ENCODE measurements around the gene PPIF.
A peak's percentile ranks its signal among the peaks of the same experiment; 100 is the strongest.

Gene PPIF

DNA sequence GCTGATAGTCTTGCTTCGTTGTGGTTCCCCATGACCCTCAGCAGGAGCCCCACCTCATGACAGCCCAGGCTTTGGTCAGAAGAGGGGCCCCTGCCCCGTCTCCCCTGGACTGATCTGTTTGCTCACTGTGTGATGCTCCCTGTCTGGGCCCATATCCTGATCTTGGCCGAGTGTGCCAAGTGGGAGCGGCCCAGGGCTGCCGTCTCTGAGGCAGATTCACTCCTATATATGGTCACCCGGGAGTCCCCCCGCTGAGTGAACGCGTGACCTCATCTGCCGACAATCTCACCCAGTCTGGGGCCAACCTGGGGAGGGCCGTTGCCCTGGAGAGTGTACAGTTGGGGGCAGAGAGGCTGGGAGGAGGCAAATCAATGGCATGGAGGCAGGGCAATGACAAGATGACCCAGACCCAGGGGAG, 34.5 kb downstream of the PPIF start:
- ChIA-PET CTCF (interaction anchor here (1.3 kb wide), 1 partner anchor 86 kb away, joined by 6 read pairs; no protein-coding TSS in a partner anchor), POLR2A (no interaction called here)
- peak; percentile 58 for DNase-seq (ENCODE audit: extremely low spot score)
- TF ChIP-seq ELF4 (IDR thresholded peaks at IDR 0.05) (no peak), TARDBP (IDR thresholded peaks at IDR 0.05) (no peak), FOXK2 (IDR thresholded peaks at IDR 0.05) (no peak), SP1 (IDR thresholded peaks at IDR 0.05) (no peak), NFRKB (IDR thresholded peaks at IDR 0.05) (no peak), ZNF384 (IDR thresholded peaks at IDR 0.05) (no peak), CTBP1 (IDR thresholded peaks at IDR 0.05; ENCODE audit: borderline replicate concordance) (no peak), SUZ12 (IDR thresholded peaks at IDR 0.05) (no peak), FOXM1 (IDR thresholded peaks at IDR 0.05; ENCODE audit: borderline replicate concordance) (no peak), BHLHE40 (IDR thresholded peaks at IDR 0.05; ENCODE audit: borderline replicate concordance) (no peak), LEF1 (IDR thresholded peaks at IDR 0.05; ENCODE audit: borderline replicate concordance) (no peak), FOXA1 (IDR thresholded peaks at IDR 0.05) (no peak)
- TF ChIP-seq, protein P1, sequence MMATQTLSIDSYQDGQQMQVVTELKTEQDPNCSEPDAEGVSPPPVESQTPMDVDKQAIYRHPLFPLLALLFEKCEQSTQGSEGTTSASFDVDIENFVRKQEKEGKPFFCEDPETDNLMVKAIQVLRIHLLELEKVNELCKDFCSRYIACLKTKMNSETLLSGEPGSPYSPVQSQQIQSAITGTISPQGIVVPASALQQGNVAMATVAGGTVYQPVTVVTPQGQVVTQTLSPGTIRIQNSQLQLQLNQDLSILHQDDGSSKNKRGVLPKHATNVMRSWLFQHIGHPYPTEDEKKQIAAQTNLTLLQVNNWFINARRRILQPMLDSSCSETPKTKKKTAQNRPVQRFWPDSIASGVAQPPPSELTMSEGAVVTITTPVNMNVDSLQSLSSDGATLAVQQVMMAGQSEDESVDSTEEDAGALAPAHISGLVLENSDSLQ (IDR thresholded peaks at IDR 0.05): no peak

DNA sequence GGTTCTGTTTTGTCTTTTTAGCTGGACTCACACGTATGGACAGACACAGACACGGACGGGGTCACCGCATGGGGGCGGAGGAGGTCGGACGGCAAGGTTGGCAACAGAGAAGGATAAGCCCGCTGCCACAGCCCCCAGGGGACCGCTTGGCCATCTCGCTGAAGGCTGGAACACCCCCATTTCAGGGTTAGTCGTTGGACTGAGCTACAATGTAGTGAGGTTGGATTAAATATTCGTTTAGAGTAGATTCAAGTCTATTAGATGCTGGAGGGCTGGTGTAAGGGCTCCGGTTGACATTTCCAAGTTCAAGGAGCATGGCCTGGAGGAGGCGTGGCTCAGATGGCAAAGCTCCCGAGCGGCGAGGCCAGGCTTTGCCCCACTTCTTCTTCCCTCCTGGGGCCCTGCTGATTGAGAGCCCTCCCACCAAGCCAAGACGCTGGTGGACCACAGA, 35.2 kb downstream of the PPIF start:
- ChIA-PET CTCF (interaction anchor here (1.3 kb wide), 1 partner anchor 85 kb away, joined by 6 read pairs; no protein-coding TSS in a partner anchor), POLR2A (no interaction called here)
- no peak for TF ChIP-seq ELF4 (IDR thresholded peaks at IDR 0.05)
- no peak for TF ChIP-seq TARDBP (IDR thresholded peaks at IDR 0.05)
- TF ChIP-seq LEF1 (IDR thresholded peaks at IDR 0.05; ENCODE audit: borderline replicate concordance): no peak
- no peak for TF ChIP-seq SUZ12 (IDR thresholded peaks at IDR 0.05)
- TF ChIP-seq, protein P1 (IDR thresholded peaks at IDR 0.05): no peak
- no peak for TF ChIP-seq FOXM1 (IDR thresholded peaks at IDR 0.05; ENCODE audit: borderline replicate concordance)
- no peak for TF ChIP-seq FOXA1 (IDR thresholded peaks at IDR 0.05)
- no peak for TF ChIP-seq HDGF (IDR thresholded peaks at IDR 0.05; ENCODE audit: borderline replicate concordance)
- TF ChIP-seq FOXK2 (IDR thresholded peaks at IDR 0.05): no peak
- no peak for TF ChIP-seq CTBP1 (IDR thresholded peaks at IDR 0.05; ENCODE audit: borderline replicate concordance)
- no peak for TF ChIP-seq BHLHE40 (IDR thresholded peaks at IDR 0.05; ENCODE audit: borderline replicate concordance)
- TF ChIP-seq ARNT (IDR thresholded peaks at IDR 0.05): no peak
- TF ChIP-seq ZNF384 (IDR thresholded peaks at IDR 0.05): no peak
- TF ChIP-seq L3MBTL2 (conservative IDR thresholded peaks at IDR 0.05): no peak
- TF ChIP-seq NFRKB (IDR thresholded peaks at IDR 0.05): no peak
- no peak for TF ChIP-seq SP1 (IDR thresholded peaks at IDR 0.05)
- peak; percentile 3 for DNase-seq (ENCODE audit: extremely low spot score)

DNA sequence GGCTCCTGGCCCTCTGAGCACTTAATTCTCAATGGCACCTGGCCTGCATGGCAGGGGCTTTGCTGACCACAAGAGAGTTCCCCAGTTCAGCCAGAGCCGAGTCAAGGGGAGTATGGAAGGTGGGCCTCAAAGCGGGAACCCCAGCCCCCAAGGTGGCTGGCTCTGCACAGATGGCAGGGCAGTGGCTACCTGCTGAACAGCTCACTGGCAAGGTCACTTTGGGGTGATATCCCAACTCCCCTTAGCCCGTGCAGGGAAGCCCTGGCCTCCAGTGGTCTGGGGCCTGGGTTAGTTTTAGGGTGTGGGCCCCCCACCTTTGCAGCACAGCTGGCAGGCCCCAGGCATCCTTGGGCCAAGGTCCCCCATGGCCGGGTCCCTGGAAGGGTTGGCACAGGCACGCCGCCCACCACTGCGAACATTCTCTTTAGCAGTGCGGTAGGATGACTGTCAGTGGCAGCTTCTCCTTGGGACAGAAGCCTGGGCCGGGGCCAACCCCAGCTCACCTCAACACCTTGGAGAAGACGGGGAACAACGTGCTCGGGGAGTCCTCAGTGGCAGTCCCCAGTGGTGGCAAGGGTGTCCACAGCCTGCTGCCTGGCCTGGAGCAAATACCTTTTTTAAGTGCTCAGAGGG, 36.8 kb downstream of the PPIF start:
- TF ChIP-seq SP1 (IDR thresholded peaks at IDR 0.05) (no peak), ELF4 (IDR thresholded peaks at IDR 0.05) (no peak), SUZ12 (IDR thresholded peaks at IDR 0.05) (no peak), FOXA1 (IDR thresholded peaks at IDR 0.05) (no peak), TARDBP (IDR thresholded peaks at IDR 0.05) (no peak), ZNF384 (IDR thresholded peaks at IDR 0.05) (no peak)
- ChIA-PET POLR2A (no interaction called here), CTCF (no interaction called here)
- no peak for DNase-seq (ENCODE audit: extremely low spot score)

DNA sequence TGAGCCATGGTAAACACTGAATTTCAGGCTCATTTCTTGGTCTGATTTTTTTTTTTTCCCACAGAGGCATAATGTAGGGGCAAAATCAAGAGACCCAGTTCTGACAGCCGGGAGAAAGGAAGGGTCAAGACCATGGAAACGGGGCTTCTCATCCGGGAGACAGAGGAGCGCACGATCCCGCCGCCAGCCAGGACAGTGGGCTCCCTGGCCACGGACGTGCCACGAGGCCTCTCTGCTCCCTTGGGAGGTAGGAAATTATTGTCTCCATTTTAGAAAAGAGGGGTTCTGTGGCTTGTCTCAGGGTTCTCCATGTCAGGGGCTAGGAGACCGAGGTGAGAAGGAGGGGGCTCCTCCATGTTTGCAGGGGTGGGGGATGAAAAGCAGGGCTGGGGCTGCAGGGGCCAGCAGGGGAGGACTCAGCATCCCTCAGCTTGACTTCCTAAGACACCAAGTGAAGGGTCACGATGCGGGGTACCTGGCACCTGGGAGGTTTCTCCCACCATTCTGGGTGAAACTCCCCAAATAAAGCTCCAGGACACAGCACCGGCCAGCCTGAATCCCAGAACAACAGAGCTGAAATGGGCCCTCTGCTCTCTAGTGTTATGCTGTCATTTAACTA, 37.6 kb downstream of the PPIF start:
- POLR2A ChIA-PET: no interaction called here
- CTCF ChIA-PET: no interaction called here
- TF ChIP-seq L3MBTL2 (conservative IDR thresholded peaks at IDR 0.05): no peak
- TF ChIP-seq HDGF (IDR thresholded peaks at IDR 0.05; ENCODE audit: borderline replicate concordance): no peak
- TF ChIP-seq ELF4 (IDR thresholded peaks at IDR 0.05): no peak
- no peak for DNase-seq (ENCODE audit: extremely low spot score)

DNA sequence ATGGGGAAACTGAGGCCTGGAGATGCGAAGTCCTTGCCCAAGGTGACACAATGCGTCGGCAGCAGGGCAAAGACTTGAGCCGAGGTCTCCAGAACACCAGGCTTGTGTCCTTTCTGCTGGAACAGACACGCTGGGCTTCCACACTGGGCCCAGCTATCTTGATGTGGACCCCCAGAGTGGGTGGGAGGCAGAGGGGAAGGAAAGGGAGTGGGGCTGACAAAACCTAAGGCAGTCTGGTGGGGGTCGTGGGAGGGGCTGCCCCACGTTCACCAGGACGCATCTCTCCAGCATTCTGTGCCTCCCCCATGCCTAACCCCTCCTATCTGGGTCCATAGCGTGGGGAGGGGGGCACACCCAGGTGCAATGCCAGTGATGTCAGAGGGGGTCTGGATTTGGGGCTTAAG, 38.1 kb downstream of the PPIF start:
- CTCF ChIA-PET: no interaction called here
- TF ChIP-seq CTBP1 (IDR thresholded peaks at IDR 0.05; ENCODE audit: borderline replicate concordance) (no peak), TARDBP (IDR thresholded peaks at IDR 0.05) (no peak), FOXM1 (IDR thresholded peaks at IDR 0.05; ENCODE audit: borderline replicate concordance) (no peak), NFRKB (IDR thresholded peaks at IDR 0.05) (no peak), FOXA1 (IDR thresholded peaks at IDR 0.05) (no peak), LEF1 (IDR thresholded peaks at IDR 0.05; ENCODE audit: borderline replicate concordance) (no peak), FOXK2 (IDR thresholded peaks at IDR 0.05) (no peak), ZNF384 (IDR thresholded peaks at IDR 0.05) (no peak), ARNT (IDR thresholded peaks at IDR 0.05) (no peak), SUZ12 (IDR thresholded peaks at IDR 0.05) (no peak), L3MBTL2 (conservative IDR thresholded peaks at IDR 0.05) (no peak), BHLHE40 (IDR thresholded peaks at IDR 0.05; ENCODE audit: borderline replicate concordance) (no peak), ELF4 (IDR thresholded peaks at IDR 0.05) (no peak), HDGF (IDR thresholded peaks at IDR 0.05; ENCODE audit: borderline replicate concordance) (no peak), SP1 (IDR thresholded peaks at IDR 0.05) (no peak)
- TF ChIP-seq, protein P1 (IDR thresholded peaks at IDR 0.05): no peak
- POLR2A ChIA-PET: no interaction called here
- no peak for DNase-seq (ENCODE audit: extremely low spot score)
